Sigmoid colon (tissue), 7 donors: Measurements from ENCODE around the gene RPP40. TPM values are rescaled to one million over a fixed set of nuclear protein-coding genes. Genes with fewer than 3 reads are reported as not detected.
A peak's percentile ranks its signal among the peaks of the same experiment; 100 is the strongest.

ENCODE experiments used
- DNase-seq: peaks from one replicate; pipeline ENCODE4 v3.0.0-alpha.2; 2019
- H3K27ac ChIP-seq, 4 donors: fragments of 200-600 bp; sonication (generic); one replicate each; pipeline ENCODE4 v1.5.1; 2016 to 2019; ENCODE audit warnings: mild to moderate bottlenecking in 1 of 4
- H3K27me3 ChIP-seq, 3 donors: fragments of 200-600 bp; sonication (generic); one replicate each; pipeline ENCODE4 v1.5.1; 2019; ENCODE audit warnings: mild to moderate bottlenecking in 1 of 3
- H3K36me3 ChIP-seq, 4 donors: fragments of 200-600 bp; sonication (generic); one replicate each; pipeline ENCODE4 v1.5.1; 2016 to 2019
- H3K4me1 ChIP-seq, 4 donors: fragments of 200-600 bp; sonication (generic); one replicate each; pipeline ENCODE4 v1.5.1; 2017 to 2019
- H3K4me3 ChIP-seq, 4 donors: fragments of 200-600 bp; sonication (generic); one replicate each; pipeline ENCODE4 v1.5.1; 2017 to 2019; ENCODE audit warnings: mild to moderate bottlenecking in 2 of 4, moderate library complexity in 1 of 4
- H3K9me3 ChIP-seq, 4 donors: fragments of 200-600 bp in 3 of 4; sonication (generic) in 3 of 4; one replicate each; pipeline versions ENCODE4 v1.5.1 to v1.6.1; 2013 to 2019
- EP300 ChIP-seq, 4 donors: sonication (generic); formaldehyde crosslinking; IDR thresholded peaks; one replicate each; pipeline ENCODE4 v1.6.1; 2017; ENCODE audit warnings: antibody characterized with exemption in 4 of 4
- POLR2A ChIP-seq, 2 donors: fragments of 450-650 bp; IDR thresholded peaks; one replicate each; pipeline ENCODE4 v1.6.1; 2016; ENCODE audit warnings: antibody characterized with exemption in 2 of 2, mild to moderate bottlenecking in 2 of 2, moderate library complexity in 2 of 2
- POLR2AphosphoS5 ChIP-seq, 4 donors: sonication (generic); formaldehyde crosslinking; IDR thresholded peaks; one replicate each; pipeline ENCODE4 v1.6.1; 2017; ENCODE audit warnings: antibody characterized with exemption in 4 of 4
- WGBS, 2 donors: extraction: QIAGEN DNeasy Blood & Tissue Kit; methylation state at CpG; one replicate each; pipeline ENCODE4 v1.1.7; 2013; 5-methylcytosine and 5-hydroxymethylcytosine counted together
- intact Hi-C: fragments of 100-400 bp; cut with DNase I; formaldehyde crosslinking; loops from one replicate; pipeline ENCODE4 v1.15.1; 2023
- polyA plus RNA-seq, 3 donors: library from polyadenylated mRNA; stranded (reverse); fragments of 200-250 nt; gene quantifications; one replicate each; pipeline ENCODE4 v1.2.3, GENCODE V29; 2013
- total RNA-seq, 4 donors: library from RNA; depleted of rRNA; stranded (reverse); fragments of >200 nt; gene quantifications; one replicate each; pipeline ENCODE4 v1.1.0, GENCODE V29; 2016
- TF ChIP-seq, protein P1 (sequence below), 4 experiments: fragments of 450-650 bp in 3 of 4; fragments of 200-600 bp in 1 of 4; IDR thresholded peaks; one replicate each; pipeline ENCODE4 v1.5.1; 2016 to 2019; ENCODE audit warnings: antibody characterized with exemption in 4 of 4, mild to moderate bottlenecking in 3 of 4, moderate library complexity in 2 of 4
- donor health status: healthy with polysubstance abuse.
- donor health status: Bipolar disorder and iron deficiency.
- donor health status: healthy.

RPP40 gene
- total and polyA plus RNA-seq, 7 donors: 4.2 to 9.7 (median 6.5) TPM

- Histone ChIP-seq H3K27ac (peak overlapping the region in 3 of 4 donors; percentile 72 to 77 (median 76)), H3K4me1 (peaks cover 0 to 39% (median 21%) of the 10 kb centered on the region in 4 donors), H3K36me3 (no peaks in the 10 kb centered on the region), H3K4me3 (no peak overlapping the region), H3K27me3 (no peaks in the 10 kb centered on the region), H3K9me3 (peaks cover 0 to 8% (median 3%) of the 10 kb centered on the region in 4 donors)
- intact Hi-C loops: loop anchor here (5.0 kb wide), 1 partner anchor 52 kb away; no protein-coding TSS in a partner anchor
- WGBS, 2 donors: 80 to 86% methylated on average over 8 of the region's 8 CpGs
- no peak for TF ChIP-seq EP300 (IDR thresholded peaks at IDR 0.05)
- TF ChIP-seq POLR2A (IDR thresholded peaks at IDR 0.05): no peak
- TF ChIP-seq POLR2AphosphoS5 (IDR thresholded peaks at IDR 0.05): no peak
- TF ChIP-seq, protein P1, sequence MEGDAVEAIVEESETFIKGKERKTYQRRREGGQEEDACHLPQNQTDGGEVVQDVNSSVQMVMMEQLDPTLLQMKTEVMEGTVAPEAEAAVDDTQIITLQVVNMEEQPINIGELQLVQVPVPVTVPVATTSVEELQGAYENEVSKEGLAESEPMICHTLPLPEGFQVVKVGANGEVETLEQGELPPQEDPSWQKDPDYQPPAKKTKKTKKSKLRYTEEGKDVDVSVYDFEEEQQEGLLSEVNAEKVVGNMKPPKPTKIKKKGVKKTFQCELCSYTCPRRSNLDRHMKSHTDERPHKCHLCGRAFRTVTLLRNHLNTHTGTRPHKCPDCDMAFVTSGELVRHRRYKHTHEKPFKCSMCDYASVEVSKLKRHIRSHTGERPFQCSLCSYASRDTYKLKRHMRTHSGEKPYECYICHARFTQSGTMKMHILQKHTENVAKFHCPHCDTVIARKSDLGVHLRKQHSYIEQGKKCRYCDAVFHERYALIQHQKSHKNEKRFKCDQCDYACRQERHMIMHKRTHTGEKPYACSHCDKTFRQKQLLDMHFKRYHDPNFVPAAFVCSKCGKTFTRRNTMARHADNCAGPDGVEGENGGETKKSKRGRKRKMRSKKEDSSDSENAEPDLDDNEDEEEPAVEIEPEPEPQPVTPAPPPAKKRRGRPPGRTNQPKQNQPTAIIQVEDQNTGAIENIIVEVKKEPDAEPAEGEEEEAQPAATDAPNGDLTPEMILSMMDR (IDR thresholded peaks at IDR 0.05): no peak
- no peak for DNase-seq
These were observed 28.9 kb downstream of the RPP40 start for GRCh38 chr6:4974962-4975361.

- Histone ChIP-seq H3K4me3 (no peak overlapping the region), H3K36me3 (no peaks in the 10 kb centered on the region), H3K27me3 (no peaks in the 10 kb centered on the region), H3K27ac (peak overlapping the region; percentile 38 to 77 (median 74)), H3K9me3 (peaks cover 0 to 6% (median 0%) of the 10 kb centered on the region in 4 donors), H3K4me1 (peaks cover 0 to 41% (median 21%) of the 10 kb centered on the region in 4 donors)
- WGBS, 2 donors: 58 to 66% methylated on average over 14 of the region's 14 CpGs
- TF ChIP-seq, protein P1 (IDR thresholded peaks at IDR 0.05): no peak
- peak in 2 of 4 donors; percentile 15 to 17 for TF ChIP-seq POLR2AphosphoS5 (IDR thresholded peaks at IDR 0.05)
- peak; percentile 74 for DNase-seq
- intact Hi-C loops: loop anchor here (5.0 kb wide), 1 partner anchor 53 kb away; no protein-coding TSS in a partner anchor
These were observed 29.7 kb downstream of the RPP40 start for GRCh38 chr6:4973982-4974745.

DNA sequence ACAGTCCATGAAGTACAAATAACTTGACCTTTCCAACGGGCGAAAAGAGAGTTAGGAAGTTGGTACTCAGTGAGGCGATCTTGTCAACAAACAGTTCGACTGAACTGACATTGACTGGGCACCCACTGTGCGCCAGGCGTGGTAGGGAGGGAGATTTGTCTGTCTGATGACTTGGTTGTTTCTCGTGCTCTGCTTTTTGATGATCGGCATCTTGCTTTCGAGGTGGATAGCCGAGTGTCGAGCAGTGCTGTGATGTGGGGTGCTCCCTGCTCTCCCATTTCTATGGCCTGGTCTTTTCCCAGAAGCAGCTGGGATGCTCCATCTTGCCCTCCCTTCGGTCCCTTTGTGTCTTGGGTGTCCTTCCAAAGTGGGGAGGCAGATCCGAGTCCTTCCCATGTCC is 30.4 kb downstream of the RPP40 start:
- intact Hi-C loops: loop anchor here (5.0 kb wide), 1 partner anchor 54 kb away; no protein-coding TSS in a partner anchor
- TF ChIP-seq, protein P1 (IDR thresholded peaks at IDR 0.05): no peak
- no peak for TF ChIP-seq POLR2AphosphoS5 (IDR thresholded peaks at IDR 0.05)
- TF ChIP-seq POLR2A (IDR thresholded peaks at IDR 0.05): no peak
- TF ChIP-seq EP300 (IDR thresholded peaks at IDR 0.05): no peak
- Histone ChIP-seq H3K9me3 (no peaks in the 10 kb centered on the region), H3K27ac (peak overlapping the region in 3 of 4 donors; percentile 72 to 77 (median 76)), H3K4me1 (peaks cover 0 to 41% (median 21%) of the 10 kb centered on the region in 4 donors), H3K4me3 (no peak overlapping the region), H3K36me3 (no peaks in the 10 kb centered on the region), H3K27me3 (no peaks in the 10 kb centered on the region)
- DNase-seq: no peak
- 91 to 94% methylated on average over 13 of the region's 13 CpGs for WGBS, 2 donors

DNA sequence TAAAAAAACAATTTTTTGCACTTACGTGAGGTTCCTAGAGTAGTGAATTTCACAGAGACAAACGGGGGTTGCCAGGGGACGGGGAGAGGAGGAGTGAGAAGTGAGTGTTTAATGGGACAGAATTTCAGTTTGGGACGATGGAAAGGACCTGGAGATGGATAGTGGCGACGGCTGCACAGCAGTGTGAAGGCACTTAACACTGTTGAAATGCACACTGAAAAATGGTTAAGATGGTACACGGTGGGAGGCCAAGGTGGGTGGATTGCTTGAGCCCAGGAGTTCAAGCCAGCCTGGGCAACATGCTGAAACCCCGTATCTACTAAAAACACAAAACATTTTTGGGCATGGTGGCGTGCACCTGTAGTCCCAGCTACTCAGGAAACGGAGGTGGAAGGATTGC is 31.4 kb downstream of the RPP40 start:
- no peak for TF ChIP-seq POLR2A (IDR thresholded peaks at IDR 0.05)
- TF ChIP-seq, protein P1 (IDR thresholded peaks at IDR 0.05): no peak
- no peak for TF ChIP-seq POLR2AphosphoS5 (IDR thresholded peaks at IDR 0.05)
- TF ChIP-seq EP300 (IDR thresholded peaks at IDR 0.05): no peak
- H3K4me1 ChIP-seq: peaks cover 0 to 41% (median 21%) of the 10 kb centered on the region in 4 donors
- H3K9me3 ChIP-seq: no peaks in the 10 kb centered on the region
- no peak overlapping the region for H3K27ac ChIP-seq
- no peak for DNase-seq
- intact Hi-C loops: loop anchor here (5.0 kb wide), 1 partner anchor 55 kb away; no protein-coding TSS in a partner anchor
- no peaks in the 10 kb centered on the region for H3K27me3 ChIP-seq
- 81 to 90% methylated on average over 10 of the region's 10 CpGs for WGBS, 2 donors
- no peaks in the 10 kb centered on the region for H3K36me3 ChIP-seq
- no peak overlapping the region for H3K4me3 ChIP-seq
